Sigmoid colon (tissue), 4 donors: ENCODE data around the gene BOLA3.

Experiments used
- CTCF ChIP-seq, 4 experiments: fragments of 450-650 bp in 3 of 4; fragments of 200-600 bp in 1 of 4; IDR thresholded peaks; one replicate each; pipeline ENCODE4 v1.5.1; 2016 to 2019; ENCODE audit warnings: antibody characterized with exemption in 4 of 4, mild to moderate bottlenecking in 3 of 4, moderate library complexity in 2 of 4
- EP300 ChIP-seq, 4 donors: sonication (generic); formaldehyde crosslinking; IDR thresholded peaks; one replicate each; pipeline ENCODE4 v1.6.1; 2017; ENCODE audit warnings: antibody characterized with exemption in 4 of 4
- POLR2A ChIP-seq, 2 donors: fragments of 450-650 bp; IDR thresholded peaks; one replicate each; pipeline ENCODE4 v1.6.1; 2016; ENCODE audit warnings: antibody characterized with exemption in 2 of 2, mild to moderate bottlenecking in 2 of 2, moderate library complexity in 2 of 2
- POLR2AphosphoS5 ChIP-seq, 4 donors: sonication (generic); formaldehyde crosslinking; IDR thresholded peaks; one replicate each; pipeline ENCODE4 v1.6.1; 2017; ENCODE audit warnings: antibody characterized with exemption in 4 of 4

GRCh38 chr2:74188018-74188601 lies 40.4 kb upstream of the BOLA3 start:
- TF ChIP-seq CTCF (IDR thresholded peaks at IDR 0.05) (no peak), POLR2A (IDR thresholded peaks at IDR 0.05) (no peak), POLR2AphosphoS5 (IDR thresholded peaks at IDR 0.05) (no peak), EP300 (IDR thresholded peaks at IDR 0.05) (no peak)
